D341Med (cell line): ENCODE results near the gene LIPA.
"Not testable (repeated sequence)": the region's sequence is repeated elsewhere in the genome, so short reads cannot be mapped to it uniquely, and the experiment has no call there.

Source experiments
- DNase-seq: peaks from one replicate; pipeline ENCODE4 v3.0.0; 2012; ENCODE audit warnings: low spot score

Gene LIPA

DNA sequence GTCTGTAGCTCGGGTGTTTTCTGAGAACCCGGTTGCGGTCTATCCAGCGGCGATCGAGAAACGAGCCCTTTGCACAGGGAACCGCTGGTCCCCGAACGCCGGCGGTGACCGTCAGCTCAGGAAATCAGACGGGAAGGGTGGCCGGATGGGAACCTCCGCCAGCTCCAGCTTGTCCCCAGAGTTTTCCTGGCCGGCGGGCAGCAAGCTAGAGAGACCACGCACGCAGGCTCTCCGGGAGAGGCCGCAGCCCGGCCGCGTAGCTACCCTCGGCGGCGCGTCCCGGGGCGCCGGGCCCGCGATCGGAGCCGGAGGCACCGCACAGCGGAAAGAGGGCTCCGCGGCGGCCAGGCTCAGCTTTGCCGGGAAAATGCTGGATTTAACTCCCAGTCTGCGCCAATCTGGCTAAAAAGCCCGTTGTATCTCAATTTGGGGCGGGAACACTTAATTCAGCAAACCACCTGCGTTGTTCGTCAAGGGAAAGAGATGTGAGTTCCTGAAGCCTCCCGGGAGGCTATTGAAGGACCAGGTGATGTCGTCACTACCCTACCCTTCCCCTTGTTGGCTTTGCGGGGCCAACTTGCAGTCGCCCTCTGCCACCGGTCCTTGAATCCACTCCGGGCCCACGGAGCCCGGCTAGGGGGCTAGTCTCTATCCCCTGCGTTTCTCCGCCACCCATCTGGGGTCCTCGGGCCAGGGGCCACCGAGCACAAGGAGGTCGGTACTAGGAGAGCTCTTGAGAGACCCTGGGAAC is 43.6 kb downstream of the LIPA start:
- DNase-seq, result peak; percentile 48

DNA sequence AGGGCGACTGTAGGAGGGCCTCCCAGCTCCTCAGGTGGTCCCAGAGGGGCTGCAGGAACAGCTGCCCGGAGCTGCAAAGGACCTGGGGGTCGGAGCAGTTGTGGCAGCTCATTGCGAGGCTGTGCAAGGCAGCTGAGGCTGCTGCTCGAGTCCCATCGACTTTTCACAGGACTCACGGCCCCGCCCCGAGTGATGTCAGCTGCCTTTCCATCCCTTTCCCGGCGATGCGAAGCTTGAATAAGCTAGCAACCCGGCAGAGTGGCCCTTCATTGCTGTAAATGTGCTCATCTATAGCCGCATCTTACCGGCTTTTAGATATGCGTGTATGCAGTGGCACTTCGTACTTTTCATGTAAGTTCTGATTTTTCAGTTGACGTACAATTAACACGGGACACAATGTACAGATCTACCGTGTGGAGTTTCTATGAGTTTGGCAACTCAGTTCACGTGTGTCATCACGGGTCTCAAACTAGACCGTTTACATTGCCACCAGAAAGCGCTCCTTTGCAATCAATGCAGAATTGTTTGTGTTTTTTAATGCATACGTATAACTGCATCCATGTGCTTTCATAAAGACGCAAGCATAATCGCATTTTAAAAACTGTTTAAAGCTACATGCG is 44.3 kb downstream of the LIPA start, which contains the start of gene CH25H:
Gene CH25H (minus strand): TSS at position 137 of the 620 bp plus-strand sequence. CDS start 25 bp downstream, at position 112.
- peak; percentile 23 for DNase-seq

DNA sequence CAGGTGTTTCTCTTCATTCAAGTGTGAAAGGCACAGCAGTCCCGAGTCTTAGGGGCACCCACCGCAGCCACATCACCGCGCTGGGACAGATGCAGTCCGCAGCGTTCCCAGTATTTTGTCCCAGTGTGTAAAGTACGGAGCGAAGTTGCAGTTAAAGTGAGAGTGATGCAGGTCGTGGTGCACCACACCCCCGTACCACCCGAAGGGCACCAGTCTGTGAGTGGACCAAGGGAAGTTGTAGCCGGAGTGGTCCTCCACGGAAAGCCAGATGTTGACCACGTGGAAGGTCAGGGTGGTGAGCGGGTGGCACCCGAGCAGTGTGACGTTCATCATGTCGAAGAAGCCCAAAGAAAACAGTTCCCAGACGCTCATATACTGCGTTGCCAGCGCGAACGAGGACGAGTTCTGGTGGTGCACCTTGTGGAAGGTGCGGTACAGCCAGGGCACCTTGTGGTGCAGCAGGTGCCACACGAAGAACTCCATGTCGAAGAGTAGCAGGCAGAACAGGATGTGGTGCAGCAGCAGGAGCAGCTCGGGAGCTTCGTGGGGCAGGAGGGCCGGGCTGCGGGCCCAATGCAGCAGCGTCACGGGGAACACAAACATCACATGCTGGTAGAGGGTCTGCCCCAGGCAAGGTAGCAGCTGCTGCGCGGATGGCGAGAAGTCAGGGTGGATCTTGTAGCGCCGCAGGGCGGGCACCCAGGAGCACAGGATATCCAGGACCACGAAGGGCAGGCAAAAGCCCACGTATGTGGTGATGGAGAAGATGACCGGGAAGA is 45.0 kb downstream of the LIPA start:
- DNase-seq, result peak; percentile 20

DNA sequence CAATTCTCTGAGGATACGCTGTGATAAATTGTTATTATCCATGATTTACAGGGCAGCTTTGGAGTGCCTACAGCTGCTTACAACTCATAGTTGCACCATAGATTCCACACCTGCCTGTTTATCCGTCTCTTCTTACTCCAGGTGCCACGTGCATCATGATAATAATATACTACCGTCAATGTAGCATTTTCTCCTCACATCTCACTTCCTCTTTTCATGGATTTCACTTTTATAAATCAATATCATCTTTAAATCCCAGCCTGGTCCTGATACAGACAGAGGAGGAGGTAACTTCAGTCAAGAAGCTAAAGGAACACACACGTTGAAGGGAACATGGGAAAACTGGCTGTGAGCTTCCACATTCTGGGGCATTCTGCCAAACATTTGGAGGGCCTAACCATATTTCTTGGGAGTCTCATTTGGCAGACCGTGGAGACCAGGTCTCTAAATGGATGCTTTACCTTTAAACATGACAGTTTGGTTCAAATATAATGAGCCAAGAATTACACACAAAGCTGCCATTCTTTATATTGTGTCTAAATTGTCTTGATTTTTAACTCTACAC is 46.9 kb downstream of the LIPA start:
- DNase-seq, result no peak

DNA sequence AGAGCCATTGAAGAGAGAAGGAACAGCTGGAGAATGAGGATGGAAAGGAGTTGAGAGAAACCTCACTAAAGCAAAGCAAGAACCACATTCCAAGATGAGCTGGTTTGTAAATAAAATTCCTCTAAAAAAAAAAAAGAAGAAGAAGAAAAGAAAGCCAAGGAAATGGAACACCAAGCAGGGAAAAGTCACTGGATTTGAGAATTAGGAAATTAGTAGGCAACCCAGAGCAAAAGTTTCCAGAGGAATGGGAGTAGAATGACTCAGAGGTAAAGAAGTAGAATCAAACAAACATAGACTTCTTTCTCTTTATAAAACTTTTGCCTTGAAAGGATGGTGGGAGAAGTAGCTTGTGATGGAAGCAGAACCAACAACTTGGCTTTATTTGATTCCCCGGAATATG is 48.3 kb downstream of the LIPA start:
- no peak for DNase-seq

DNA sequence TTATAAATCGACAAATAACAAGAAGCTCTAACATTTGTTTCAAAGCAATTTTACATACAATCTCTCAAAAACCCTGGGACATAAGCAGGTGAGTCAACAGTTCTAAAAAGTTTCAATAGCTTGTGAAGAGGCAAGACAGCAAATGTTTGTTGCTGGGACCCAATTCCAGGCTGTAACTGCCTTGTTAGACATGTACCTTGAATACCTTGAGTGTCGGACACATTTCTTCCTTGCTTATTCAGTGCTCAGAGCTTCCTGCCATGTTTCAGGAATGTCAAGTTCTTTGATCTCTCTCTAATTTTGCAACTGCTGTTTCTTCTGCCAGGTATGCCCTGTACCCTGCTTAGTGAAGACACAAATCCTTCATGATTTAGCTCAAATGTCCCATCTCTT is 49.5 kb downstream of the LIPA start:
- no peak for DNase-seq

DNA sequence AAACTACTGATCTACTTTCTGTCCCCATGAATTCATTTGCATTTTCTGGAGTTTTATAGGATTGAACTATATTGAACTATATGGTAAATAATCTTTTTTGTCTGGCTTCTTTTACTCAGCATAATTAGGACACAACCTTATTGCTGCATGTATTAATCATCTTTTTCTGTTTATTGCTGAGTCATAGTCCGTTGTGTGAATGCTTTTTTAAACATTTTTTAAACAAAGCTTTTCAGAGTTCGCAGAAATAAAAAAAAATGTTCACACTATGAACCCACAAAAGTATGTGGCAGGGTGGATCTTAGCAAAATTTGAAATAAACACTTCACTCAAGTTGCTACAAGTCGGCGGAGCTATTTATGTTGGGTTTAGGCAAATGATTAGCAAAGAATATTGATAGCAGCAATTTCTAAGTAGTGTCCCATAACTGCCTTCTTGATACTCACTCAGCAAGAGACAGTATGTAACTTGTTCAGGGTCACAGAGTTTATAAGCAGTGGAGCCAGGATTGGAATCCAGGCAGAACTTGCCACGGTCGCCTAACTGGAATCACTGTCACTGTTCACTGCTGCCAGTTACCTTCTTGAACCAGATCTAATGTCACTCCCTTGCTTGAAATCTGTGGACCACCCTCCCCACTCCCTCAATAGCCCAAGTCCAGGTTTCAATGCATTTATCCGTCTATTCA is 50.1 kb downstream of the LIPA start:
- no peak for DNase-seq

DNA sequence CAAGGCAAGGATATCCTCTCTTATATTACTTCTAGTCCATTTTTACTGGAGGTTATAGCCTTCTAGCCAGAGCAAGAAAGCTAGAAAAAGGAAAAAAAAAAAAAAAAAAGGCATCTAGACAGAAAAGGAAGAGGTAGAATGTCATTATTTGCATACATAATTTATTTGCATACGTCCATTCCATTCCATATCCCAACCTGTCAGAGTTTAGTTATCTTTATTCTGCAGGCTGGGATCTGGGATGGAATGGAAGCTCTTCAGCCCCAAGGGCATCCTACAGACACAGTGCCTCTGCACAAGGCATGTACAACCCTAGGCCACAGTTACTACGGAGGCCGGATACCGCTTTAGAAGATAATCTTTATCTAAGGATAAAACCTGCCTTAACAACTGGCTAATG is 54.1 kb downstream of the LIPA start:
- no peak for DNase-seq

DNA sequence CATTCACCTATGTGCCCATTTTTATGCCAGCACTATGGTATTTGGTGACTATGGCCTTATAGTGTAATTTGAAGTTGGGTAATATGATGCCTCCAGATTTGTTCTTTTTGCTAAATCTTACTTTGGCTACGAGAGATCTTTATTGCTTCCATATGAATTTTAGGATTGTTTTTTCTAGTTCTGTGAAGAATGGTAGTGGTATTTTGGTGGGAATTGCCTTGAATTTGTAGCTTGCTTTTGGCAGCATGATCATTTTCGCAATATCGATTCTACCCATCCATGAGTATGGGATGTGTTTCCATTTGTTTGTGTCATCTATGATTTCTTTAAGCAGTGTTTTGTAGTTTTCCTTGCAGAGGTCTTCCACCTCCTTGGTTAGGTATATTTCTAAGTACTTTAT is 60.3 kb downstream of the LIPA start:
- DNase-seq, result not testable (repeated sequence)

DNA sequence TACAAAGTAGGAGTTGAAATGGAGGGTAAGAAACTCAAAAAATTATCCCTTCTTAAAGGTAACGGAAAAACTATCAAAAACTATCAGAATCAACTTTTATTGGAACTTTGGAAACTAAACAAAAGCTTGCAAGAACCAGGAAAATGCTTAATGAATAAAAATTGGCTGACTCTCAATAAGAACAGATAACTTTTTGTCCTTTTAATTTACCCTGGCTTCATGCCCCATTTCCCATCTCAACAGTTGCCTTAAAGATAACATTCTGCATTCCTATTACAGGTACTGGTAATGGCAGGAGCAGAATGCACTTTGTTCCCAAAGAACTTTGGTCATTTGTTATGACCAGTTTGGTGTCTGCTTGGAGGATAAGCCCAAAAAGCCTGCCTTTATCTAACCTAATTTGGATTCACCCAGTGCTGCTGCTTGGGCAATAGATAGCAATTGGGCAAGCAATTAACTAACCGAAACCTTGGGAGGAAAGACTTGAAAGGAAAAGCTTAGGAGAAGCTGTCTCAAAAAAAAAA is 62.3 kb downstream of the LIPA start:
- DNase-seq, result no peak

DNA sequence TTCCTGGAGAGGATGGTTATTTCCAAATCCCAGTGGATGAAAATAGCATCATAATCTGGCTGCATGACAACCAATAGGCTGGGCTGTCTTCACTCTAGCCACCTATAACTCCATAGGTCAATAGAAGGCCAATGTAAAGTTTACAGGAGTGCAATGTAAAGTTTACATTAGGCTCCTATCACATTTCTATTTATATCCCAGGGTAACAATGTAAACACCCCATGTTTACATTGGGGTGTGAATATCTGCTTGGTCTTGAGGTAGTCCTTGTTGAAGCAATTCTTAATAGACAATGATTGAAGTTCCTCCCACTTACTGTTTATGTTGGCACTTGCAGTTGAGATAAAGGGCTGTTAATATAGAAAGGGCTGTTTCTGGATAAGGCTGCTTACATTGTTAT is 65.9 kb downstream of the LIPA start:
- no peak for DNase-seq

DNA sequence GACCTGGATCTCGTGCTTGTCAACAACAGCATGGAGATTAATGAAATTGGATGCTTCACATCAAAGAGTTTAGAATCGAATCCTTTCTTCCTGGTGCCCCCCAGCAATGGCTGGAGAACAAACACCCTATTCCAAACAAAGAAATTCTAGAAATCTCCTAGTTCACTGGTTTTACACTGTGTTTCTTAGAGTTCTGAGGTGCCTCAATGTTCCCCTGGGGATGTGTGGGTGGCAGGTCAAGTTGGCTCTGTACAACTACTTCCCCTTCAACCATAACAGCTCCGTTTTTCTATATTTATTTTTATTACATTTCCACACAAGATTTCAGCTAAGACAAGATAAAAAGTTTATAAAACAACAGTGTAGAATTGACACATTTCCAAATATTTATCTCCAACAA is 66.9 kb downstream of the LIPA start:
- DNase-seq, result no peak

DNA sequence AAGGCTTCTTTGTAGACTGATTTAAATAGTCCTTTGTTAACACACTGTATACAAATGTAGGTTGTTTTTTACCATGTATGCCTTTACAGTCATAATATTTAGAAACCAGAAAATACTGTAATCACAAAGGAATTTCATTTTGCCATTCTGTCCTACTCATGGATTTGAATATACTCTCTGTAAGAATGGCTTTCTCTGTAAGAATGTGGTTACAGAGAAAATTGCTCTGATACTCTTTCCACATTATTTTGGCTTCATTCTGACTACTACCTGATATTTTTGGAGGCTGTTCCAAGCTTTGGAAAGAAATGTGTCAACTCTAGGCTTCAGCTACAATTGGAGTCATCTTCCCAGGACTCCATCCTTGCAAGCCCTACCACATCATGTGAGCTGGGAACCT is 68.0 kb downstream of the LIPA start:
- no peak for DNase-seq

DNA sequence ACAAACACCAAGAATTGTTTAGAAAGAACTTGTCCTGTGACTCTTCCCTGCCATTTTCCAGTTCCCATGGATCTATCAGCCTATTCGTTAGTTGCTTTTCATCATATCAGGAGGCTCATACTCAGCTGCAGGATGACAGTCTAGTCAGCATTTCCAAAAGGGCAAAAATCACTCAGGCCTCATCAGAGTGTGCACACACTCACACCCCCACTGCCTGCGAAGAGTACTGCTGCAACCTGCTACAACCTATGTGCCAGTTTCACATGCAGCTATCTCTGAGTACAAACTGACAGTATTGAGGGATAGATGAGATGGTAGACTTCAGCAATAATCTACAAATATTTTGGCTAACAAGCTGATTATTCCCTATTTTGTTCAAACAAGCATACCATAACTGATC is 68.7 kb downstream of the LIPA start:
- DNase-seq, result no peak

DNA sequence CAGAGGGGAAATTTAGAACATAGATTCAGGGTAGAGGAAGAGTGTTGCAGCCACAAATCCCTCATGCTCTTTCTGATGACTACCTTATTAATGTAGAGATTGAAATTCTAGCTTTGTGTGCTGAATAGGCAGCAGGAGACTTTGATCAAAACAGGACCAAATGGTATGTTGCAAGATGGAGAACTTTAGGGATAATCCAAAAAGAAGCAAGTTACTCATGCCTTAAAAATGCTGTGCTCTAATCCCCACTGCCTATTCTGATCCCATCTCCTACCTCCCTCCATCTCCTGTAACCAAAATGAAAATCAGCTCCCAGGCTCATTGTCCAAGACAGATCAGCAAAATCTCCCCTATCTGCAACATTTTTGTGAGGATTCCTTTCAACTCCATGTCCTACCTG is 75.8 kb downstream of the LIPA start:
- no peak for DNase-seq

DNA sequence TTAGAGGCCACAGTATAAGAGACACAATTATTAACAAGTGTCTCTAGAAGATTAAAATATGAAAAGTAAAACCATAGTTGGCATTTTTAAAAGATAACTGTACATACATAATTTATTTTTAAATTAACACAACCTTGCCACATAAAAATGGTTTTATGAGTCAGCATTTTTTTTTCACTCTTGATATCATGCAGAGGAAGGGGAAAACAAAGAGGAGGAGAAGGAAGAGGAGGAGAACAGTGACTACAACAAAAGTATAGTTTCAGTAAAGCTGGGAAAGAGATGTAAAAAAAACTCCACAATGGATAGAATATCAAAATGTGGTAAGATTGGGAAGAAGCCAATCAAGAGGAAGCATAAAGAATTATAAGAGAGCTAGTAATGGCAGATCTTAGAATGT is 78.5 kb downstream of the LIPA start:
- no peak for DNase-seq

DNA sequence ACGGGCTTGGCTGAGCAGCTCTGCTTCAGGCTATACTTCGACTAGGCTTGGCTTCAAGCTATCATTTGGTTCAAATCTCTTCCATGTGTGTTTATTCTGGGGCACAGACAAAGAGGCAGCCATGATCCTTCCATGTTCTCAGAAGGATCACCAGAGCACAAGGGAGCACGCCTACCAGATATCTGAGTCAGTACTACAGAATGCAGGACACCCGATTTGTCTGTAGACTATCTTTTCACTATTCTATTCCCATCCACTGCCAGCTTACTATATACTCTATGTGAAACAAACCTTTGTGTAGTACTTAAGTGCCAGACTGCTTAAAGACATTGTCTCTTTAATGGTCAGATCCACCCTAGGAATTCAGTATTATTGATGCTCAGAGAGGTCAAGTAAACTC is 79.6 kb downstream of the LIPA start:
- no peak for DNase-seq

DNA sequence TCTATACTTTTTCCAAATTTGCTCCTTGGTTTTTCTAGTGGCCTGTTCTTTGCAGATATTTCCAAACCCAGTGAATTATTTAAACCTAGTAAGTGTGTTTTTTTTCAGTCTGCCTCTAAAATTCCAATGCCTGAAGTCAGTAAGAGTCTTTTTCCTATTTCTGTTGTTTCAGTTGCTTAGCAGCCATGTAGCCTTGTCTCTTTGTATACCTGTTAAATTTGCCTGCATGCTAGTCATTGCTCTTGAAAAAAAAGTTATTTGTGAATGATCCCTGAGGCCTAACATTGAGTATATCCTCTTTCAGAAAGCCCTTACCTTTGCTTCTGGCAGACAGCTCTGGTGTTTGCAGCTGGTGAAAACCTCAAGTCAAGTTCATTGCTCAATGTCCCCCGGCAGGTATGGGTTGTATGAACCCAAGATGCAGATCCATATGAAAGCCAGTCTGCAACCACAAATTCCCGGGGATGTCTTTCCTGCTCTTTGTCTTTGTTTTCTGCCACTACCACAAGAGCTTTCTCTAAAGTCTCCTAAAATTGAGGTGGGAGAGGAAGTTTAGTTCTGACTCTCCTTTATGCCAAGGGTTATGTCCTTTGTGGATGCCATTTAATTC is 80.2 kb downstream of the LIPA start:
- no peak for DNase-seq

DNA sequence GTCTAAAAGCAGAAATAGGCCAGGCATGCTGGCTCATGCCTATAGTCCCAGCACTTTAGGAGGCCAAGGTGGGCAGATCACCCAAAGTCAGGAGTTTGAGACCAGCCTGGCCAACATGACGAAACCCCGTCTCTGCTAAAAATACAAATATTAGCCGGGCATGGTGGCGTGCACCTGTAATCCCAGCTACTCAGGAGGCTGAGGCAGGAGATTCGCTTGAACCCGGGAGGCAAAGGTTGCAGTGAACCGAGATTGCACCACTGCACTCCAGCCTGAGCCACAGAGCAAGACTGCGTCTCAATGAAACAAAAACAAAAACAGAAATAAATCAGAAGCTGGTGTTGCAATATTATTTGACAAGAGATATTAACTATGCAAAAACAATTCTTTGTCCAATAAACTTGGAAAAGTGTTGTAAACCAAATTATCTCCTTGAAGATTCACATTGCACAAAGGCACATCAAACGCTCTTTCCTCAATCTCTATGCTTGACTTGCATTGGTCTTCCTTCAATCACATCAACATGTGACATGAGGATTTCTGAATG is 83.1 kb downstream of the LIPA start:
- not testable (repeated sequence) for DNase-seq

DNA sequence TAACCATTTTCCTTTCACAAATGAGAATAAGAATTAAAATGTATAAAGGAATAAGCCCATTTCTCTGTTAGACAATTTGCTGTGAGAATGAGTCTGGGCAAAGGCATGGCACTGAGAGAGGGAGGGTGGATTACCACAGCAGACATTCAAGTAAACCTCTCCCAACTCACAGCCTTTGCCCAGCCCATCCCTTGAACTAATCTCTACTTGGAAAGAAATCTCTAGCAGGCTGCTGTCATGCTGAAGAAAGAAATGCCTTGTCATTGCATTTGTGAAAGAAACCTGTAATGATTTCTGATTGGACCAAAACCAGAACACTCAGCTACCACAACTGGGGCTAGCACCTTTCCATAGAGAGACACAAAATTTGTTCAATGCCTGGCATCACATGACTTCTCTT is 83.7 kb downstream of the LIPA start:
- no peak for DNase-seq

DNA sequence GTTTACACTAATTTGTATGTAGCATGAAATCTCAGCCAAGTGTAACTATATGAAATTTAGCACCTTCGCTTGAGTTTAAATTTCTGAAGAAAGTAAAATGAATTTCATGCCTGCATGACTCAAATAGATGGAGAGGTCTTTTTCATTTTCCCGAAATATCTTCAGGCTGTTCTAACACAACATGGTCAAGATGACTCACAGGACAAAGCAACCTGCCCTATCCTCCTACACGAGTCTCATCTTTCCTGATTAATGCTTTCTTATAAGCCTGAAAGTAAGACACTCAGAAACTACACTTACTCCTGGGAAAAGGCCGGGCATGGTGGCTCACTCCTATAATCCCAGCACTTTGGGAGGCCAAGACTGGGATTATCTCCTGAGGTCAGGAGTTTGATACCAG is 85.7 kb downstream of the LIPA start:
- no peak for DNase-seq
